ENCODE data around the gene IRF4.

Gene IRF4

GRCh38 chr6:353642-354614, 37.6 kb upstream of the IRF4 start:
- DNase-seq (ENCODE audit: low spot score) = no peak

GRCh38 chr6:354631-355280, 36.8 kb upstream of the IRF4 start:
- DNase-seq (ENCODE audit: low spot score) = no peak

GRCh38 chr6:355373-356208, 36.0 kb upstream of the IRF4 start:
- no peak for DNase-seq (ENCODE audit: low spot score)

GRCh38 chr6:356828-357251, 34.7 kb upstream of the IRF4 start:
- DNase-seq (ENCODE audit: low spot score) = no peak

- no peak for DNase-seq (ENCODE audit: low spot score)
Observed at GRCh38 chr6:357261-357790, 34.2 kb upstream of the IRF4 start.

GRCh38 chr6:357791-358341, 33.7 kb upstream of the IRF4 start:
- no peak for DNase-seq (ENCODE audit: low spot score)

GRCh38 chr6:358432-358831, 33.1 kb upstream of the IRF4 start:
- no peak for DNase-seq (ENCODE audit: low spot score)

- DNase-seq (ENCODE audit: low spot score) = no peak
Observed at GRCh38 chr6:358847-359246, 32.7 kb upstream of the IRF4 start.

- no peak for DNase-seq (ENCODE audit: low spot score)
Observed at GRCh38 chr6:359261-360035, 32.1 kb upstream of the IRF4 start.

GRCh38 chr6:360349-360748, 31.2 kb upstream of the IRF4 start:
- no peak for DNase-seq (ENCODE audit: low spot score)

GRCh38 chr6:360764-361373, 30.7 kb upstream of the IRF4 start:
- DNase-seq (ENCODE audit: low spot score) = no peak

- DNase-seq (ENCODE audit: low spot score) = no peak
Observed at GRCh38 chr6:361411-362132, 30.0 kb upstream of the IRF4 start.

- no peak for DNase-seq (ENCODE audit: low spot score)
Observed at GRCh38 chr6:362231-362923, 29.2 kb upstream of the IRF4 start.

GRCh38 chr6:362924-363249, 28.7 kb upstream of the IRF4 start:
- no peak for DNase-seq (ENCODE audit: low spot score)

- DNase-seq (ENCODE audit: low spot score) = no peak
Observed at GRCh38 chr6:363291-363690, 28.3 kb upstream of the IRF4 start.

- DNase-seq (ENCODE audit: low spot score) = no peak
Observed at GRCh38 chr6:363909-364308, 27.6 kb upstream of the IRF4 start.

GRCh38 chr6:364609-365540, 26.7 kb upstream of the IRF4 start:
- no peak for DNase-seq (ENCODE audit: low spot score)

- DNase-seq (ENCODE audit: low spot score) = no peak
Observed at GRCh38 chr6:365835-366234, 25.7 kb upstream of the IRF4 start.

Measured in CD4-positive, alpha-beta T cell treated with Interleukin-6 at 100 ng/mL for 8 hours (primary cell).